Cardiac ventricle fibroblast (primary cell): ENCODE results near the gene TMEM220. TPM values are rescaled to one million over a fixed set of nuclear protein-coding genes. Genes with fewer than 3 reads are reported as not detected.

Source experiments
- total RNA-seq: library from RNA; depleted of rRNA; stranded (reverse); fragments of >200 nt; gene quantifications from 2 replicates; pipeline ENCODE4 v1.2.3, GENCODE V29; 2015

The TMEM220 gene
- 3.4 and 6.9 TPM in 2 replicates for total RNA-seq

DNA sequence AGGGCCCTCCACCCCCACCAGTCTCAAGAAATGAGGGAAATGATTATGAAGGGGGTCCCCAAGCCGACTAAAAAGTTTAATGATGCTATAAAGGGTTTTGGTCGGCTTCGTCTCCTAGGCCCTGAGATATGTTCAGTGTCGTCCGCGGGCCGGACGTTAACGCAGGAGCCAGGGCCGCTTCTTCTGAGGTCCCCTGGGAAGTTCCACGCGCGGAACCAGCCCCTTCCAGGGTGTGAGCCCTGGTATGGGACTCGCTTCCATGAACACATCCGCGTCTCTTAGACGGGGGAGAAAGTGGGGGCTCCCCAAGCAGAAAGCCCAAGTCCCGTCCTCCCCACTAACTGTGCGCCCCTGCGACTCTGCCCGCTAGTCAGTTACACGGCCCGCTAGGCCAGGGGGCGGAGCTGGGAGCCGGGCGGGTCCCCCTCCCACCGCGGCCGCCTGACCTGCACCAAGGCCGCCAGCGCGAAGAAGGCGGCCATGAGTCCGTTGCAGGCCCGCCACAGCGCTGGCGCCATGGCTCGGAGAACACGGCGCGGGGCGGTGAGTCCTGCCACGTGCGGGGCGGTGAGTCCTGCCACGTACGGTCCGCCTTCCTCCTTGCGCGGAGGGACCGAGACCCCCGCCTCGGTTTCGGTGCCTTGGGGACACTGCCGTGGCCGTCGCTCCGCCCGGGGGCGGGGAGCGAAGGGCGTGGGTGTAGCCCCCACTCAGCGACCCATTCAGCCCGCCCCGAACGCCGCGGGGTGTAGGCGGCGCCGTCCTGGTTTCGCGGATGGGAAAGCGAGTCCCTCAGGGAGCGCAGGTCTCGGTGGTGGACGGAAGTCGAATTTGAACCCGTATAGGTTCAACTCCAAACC lies at the start of gene TMEM220:
TMEM220 (minus strand) TSS at position 690 of the 860 bp plus-strand sequence; CDS start at position 518, 172 bp downstream.

DNA sequence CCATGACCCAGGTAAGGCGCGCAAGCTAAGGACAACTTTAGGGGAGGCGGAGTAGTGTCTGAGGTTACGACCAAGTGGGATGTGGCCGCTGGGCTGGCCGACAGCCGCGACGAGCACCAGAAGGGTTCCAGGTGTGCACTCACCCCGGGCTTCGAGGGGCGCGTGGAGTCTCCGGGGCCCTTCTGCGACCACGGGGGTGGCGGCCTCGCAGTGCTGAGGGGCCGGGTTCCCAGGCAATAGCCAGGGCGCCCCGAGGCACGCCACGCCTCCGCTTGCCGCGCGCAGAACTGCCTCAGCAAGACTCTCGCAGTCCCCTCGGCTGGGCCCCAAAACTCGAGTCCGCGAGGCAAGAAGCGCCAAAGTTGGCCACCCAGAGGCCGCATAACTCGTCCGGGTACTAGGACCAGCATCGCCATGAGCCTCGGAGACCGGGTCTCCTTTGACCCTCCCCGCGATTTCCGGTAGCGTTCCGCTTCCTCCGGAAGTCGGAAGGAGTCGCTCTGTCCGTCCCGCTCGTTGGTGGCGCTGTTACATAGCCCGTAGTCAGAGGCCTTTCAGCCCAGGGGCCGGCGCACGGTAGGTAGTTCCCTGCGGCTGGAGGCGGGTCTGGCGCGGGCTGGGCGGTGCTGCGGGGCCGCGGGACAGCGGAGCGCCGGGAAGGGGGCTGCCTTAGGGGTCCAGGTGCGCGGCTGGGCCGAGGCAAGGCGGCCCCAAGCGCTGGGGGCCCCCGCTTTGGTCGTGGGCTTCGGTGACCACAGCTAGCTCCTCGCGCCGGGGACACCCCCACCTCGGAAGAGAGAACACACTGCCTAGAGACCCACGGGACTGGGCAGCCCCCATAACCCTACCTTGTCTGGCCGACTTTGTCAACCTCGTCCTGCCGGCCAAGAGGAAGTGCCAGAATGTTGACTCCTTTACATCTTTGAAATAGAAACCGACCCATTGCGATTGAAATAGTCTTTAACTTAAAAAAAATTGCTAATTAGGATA lies 32.4 kb downstream of the TMEM220 start, which contains the start of the genes ADPRM and SCO1:
ADPRM (plus strand) TSS at position 503 of the 990 bp plus-strand sequence. CDS start 7,333 bp downstream, outside the sequence.
SCO1 (minus strand) TSS at position 442 of the 990 bp plus-strand sequence; CDS start at position 416, 26 bp downstream.

Other genes starting within 250 kb of the TMEM220 start
- gene MYH1, start 211.5 kb downstream of the TMEM220 start, total RNA-seq = 0.05 TPM in 1 of 2 replicates, not detected in the other
- gene MYH2, start 180.4 kb downstream of the TMEM220 start, total RNA-seq = not detected in 2 replicates
- gene MYH3, start 72.7 kb downstream of the TMEM220 start, total RNA-seq = 0.24 and 4.0 TPM in 2 replicates
- 18.9 and 25.4 TPM in 2 replicates for gene SCO1, start 32.5 kb downstream of the TMEM220 start, total RNA-seq
- 6.3 and 11.3 TPM in 2 replicates for gene ADPRM, start 32.4 kb downstream of the TMEM220 start, total RNA-seq
- not detected in 2 replicates for gene TMEM238L, start 74.1 kb upstream of the TMEM220 start, total RNA-seq
- not detected in 2 replicates for gene PIRT, start 108.1 kb upstream of the TMEM220 start, total RNA-seq